K562 (cell line): ENCODE data around the gene TAS2R42. TPM values are rescaled to one million over a fixed set of nuclear protein-coding genes. Genes with fewer than 3 reads are reported as not detected.

Source experiments
- CBX2 ChIP-seq: fragments of 200-600 bp; sonication (generic); IDR thresholded peaks from one replicate; pipeline ENCODE4 v1.6.1; 2012; ENCODE audit warnings: mild to moderate bottlenecking, low read length, inconsistent platforms; ENCODE audit not compliant: insufficient read depth, poor library complexity, severe bottlenecking
- FOXJ3 ChIP-seq: sonication (generic); formaldehyde crosslinking; IDR thresholded peaks from 2 replicates; pipeline ENCODE4 v1.4.0; 2020; ENCODE audit warnings: mild to moderate bottlenecking, missing genetic modification reagents
- NFE2 ChIP-seq: IDR thresholded peaks from 2 replicates; pipeline ENCODE4 v1.6.1; 2014; ENCODE audit warnings: antibody characterized with exemption, low read depth
- NFRKB ChIP-seq: fragments of 450-650 bp; IDR thresholded peaks from 2 replicates; pipeline ENCODE4 v1.6.1; 2016; ENCODE audit warnings: low read depth
- NR2C2 ChIP-seq, 2 experiments: fragments of 200-800 bp in 1 of 2; sonication (Bioruptor generic) in 1 of 2; sonication (generic) in 1 of 2; formaldehyde crosslinking in 1 of 2; IDR thresholded peaks; 2 replicates each; pipeline versions ENCODE4 v1.6.1 to v1.8.0; 2016 to 2022; ENCODE audit warnings: mild to moderate bottlenecking in 1 of 2, missing compliant biosample characterization in 1 of 2, missing genetic modification characterization in 1 of 2, missing genetic modification reagents in 1 of 2
- SNRNP70 ChIP-seq: fragments of 200-400 bp; formaldehyde crosslinking; optimal IDR thresholded peaks from 2 replicates; pipeline ENCODE3; 2017; ENCODE audit warnings: low read depth, low read length
- SRSF1 ChIP-seq: fragments of 200-400 bp; formaldehyde crosslinking; IDR thresholded peaks from 2 replicates; pipeline ENCODE4 v1.6.1; 2017; ENCODE audit warnings: mild to moderate bottlenecking, low read depth, low read length, moderate library complexity
- ZBTB7A ChIP-seq: IDR thresholded peaks from 2 replicates; pipeline ENCODE4 v1.6.1; 2011; ENCODE audit warnings: low read depth, mild to moderate bottlenecking, low read length, moderate library complexity, borderline replicate concordance; ENCODE audit not compliant: control insufficient read depth
- ZNF143 ChIP-seq: sonication (generic); formaldehyde crosslinking; IDR thresholded peaks from 2 replicates; pipeline ENCODE4 v1.9.0; 2022; ENCODE audit warnings: mild to moderate bottlenecking, missing genetic modification reagents
- polyA plus RNA-seq, 8 experiments: library from polyadenylated mRNA; depleted of rRNA in 4 of 8; stranded (reverse) in 5 of 8; unstranded in 3 of 8; fragments of >200 nt; fragmentation: Nextera tagmentation in 2 of 8; fragmentation: Illumina TruSeq in 1 of 8; extraction: Ambion mirVana in 2 of 8; extraction: Trizol in 1 of 8; gene quantifications; 2 replicates each; pipeline versions ENCODE4 v1.2.1 to v1.2.3, GENCODE V29; 2011 to 2014; ENCODE audit warnings: inconsistent platforms in 1 of 8, missing spikeins in 1 of 8
- total RNA-seq, 7 experiments: library from RNA; depleted of rRNA in 6 of 7; stranded (reverse); fragments of >200 nt in 6 of 7; fragmentation: Illumina TruSeq in 2 of 7; extraction: Trizol in 2 of 7; gene quantifications; 2 replicates each; pipeline versions ENCODE4 v1.2.1 to v1.2.3, GENCODE V29; 2011 to 2021; ENCODE audit warnings: low replicate concordance in 1 of 7
- TF ChIP-seq, protein P1 (sequence below), 3 experiments: IDR thresholded peaks in 2 of 3; conservative IDR thresholded peaks in 1 of 3; 2 replicates each; pipeline ENCODE4 v1.5.1; 2011 to 2012; ENCODE audit warnings: low read length in 3 of 3, mild to moderate bottlenecking in 3 of 3, control low read depth in 2 of 3, improper control_type of control experiment in 1 of 3, inconsistent platforms in 1 of 3, low read depth in 1 of 3, mixed read lengths in 1 of 3, moderate library complexity in 1 of 3; ENCODE audit not compliant: insufficient read depth in 2 of 3
- TF ChIP-seq, protein P2 (sequence below), 2 experiments: fragments of 150-350 bp in 1 of 2; IDR thresholded peaks; 2 replicates each; pipeline ENCODE4 v1.6.1; 2012 to 2016; ENCODE audit warnings: low read depth in 2 of 2, low read length in 2 of 2, mild to moderate bottlenecking in 1 of 2, moderate library complexity in 1 of 2
- TF ChIP-seq, protein P3 (sequence below): fragments of 250-450 bp; sonication (Bioruptor Pico); IDR thresholded peaks from 2 replicates; pipeline ENCODE4 v1.4.0; 2020; ENCODE audit warnings: mild to moderate bottlenecking

Gene TAS2R42
- total and polyA plus RNA-seq, 9 of the 15 experiments (the other 6 are each of a cell fraction or from before 2014, with no cell fraction given), result not detected

DNA sequence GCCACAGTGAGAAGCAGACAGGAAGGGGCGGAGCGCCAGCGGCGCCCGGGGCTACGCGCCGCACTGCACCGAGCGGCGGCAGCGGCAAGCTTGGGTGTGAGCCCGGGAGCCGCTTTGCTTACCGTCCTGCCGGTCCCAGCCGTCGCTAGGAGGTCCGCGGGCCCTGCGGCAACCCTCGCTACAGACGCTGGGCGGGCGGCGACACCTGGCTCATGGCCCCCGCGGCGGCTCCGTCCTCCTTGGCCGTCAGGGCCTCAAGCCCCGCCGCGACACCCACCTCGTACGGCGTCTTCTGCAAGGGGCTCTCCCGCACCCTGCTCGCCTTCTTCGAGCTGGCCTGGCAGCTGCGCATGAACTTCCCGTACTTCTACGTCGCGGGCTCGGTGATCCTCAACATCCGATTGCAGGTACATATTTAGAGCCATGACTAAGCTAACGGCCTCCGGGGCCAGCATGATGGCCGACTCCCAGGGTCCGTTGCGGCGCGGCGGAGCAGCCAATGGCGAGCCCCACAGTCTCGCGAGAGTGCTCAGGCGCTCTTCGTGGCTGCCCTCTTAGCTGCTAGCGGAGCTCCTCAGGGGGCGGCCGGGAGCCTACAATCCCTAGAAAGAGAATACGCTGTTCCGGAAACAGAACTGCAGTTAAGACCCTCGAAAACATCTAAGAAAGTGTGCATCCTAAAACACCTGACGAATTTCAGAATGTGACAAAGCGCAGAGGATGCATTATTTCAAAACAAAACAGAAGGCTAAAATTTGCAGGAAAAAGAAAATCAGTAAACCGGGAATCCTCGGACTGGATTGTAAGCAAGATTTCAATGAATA lies 15.4 kb downstream of the TAS2R42 start, which contains the start of gene SMIM10L1 (continued):
- TF ChIP-seq, protein P1, sequence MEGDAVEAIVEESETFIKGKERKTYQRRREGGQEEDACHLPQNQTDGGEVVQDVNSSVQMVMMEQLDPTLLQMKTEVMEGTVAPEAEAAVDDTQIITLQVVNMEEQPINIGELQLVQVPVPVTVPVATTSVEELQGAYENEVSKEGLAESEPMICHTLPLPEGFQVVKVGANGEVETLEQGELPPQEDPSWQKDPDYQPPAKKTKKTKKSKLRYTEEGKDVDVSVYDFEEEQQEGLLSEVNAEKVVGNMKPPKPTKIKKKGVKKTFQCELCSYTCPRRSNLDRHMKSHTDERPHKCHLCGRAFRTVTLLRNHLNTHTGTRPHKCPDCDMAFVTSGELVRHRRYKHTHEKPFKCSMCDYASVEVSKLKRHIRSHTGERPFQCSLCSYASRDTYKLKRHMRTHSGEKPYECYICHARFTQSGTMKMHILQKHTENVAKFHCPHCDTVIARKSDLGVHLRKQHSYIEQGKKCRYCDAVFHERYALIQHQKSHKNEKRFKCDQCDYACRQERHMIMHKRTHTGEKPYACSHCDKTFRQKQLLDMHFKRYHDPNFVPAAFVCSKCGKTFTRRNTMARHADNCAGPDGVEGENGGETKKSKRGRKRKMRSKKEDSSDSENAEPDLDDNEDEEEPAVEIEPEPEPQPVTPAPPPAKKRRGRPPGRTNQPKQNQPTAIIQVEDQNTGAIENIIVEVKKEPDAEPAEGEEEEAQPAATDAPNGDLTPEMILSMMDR (IDR thresholded peaks at IDR 0.05 in 2 of 3, conservative IDR thresholded peaks at IDR 0.05 in 1 of 3; ENCODE audit: insufficient read depth in 2 of 3, low read depth in 1 of 3, low read length in 3 of 3), result peak in 1 of 3 experiments; percentile 14; a peak in 2 of 6 replicates
- TF ChIP-seq FOXJ3 (CRISPR knock-in tag), result no peak
- peak; percentile 56 for TF ChIP-seq NFE2
- TF ChIP-seq, protein P2, sequence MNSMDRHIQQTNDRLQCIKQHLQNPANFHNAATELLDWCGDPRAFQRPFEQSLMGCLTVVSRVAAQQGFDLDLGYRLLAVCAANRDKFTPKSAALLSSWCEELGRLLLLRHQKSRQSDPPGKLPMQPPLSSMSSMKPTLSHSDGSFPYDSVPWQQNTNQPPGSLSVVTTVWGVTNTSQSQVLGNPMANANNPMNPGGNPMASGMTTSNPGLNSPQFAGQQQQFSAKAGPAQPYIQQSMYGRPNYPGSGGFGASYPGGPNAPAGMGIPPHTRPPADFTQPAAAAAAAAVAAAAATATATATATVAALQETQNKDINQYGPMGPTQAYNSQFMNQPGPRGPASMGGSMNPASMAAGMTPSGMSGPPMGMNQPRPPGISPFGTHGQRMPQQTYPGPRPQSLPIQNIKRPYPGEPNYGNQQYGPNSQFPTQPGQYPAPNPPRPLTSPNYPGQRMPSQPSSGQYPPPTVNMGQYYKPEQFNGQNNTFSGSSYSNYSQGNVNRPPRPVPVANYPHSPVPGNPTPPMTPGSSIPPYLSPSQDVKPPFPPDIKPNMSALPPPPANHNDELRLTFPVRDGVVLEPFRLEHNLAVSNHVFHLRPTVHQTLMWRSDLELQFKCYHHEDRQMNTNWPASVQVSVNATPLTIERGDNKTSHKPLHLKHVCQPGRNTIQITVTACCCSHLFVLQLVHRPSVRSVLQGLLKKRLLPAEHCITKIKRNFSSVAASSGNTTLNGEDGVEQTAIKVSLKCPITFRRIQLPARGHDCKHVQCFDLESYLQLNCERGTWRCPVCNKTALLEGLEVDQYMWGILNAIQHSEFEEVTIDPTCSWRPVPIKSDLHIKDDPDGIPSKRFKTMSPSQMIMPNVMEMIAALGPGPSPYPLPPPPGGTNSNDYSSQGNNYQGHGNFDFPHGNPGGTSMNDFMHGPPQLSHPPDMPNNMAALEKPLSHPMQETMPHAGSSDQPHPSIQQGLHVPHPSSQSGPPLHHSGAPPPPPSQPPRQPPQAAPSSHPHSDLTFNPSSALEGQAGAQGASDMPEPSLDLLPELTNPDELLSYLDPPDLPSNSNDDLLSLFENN (IDR thresholded peaks at IDR 0.05; ENCODE audit: low read depth in 2 of 2, low read length in 2 of 2), result 0 out of 4 replicates have a peak, but pooled peaks of 1 of the 2 experiments have one; percentile 14
- no peak for TF ChIP-seq CBX2
- peak; percentile 74 for TF ChIP-seq ZNF143 (CRISPR knock-in tag)
- TF ChIP-seq NR2C2 (CRISPR knock-in tag; IDR thresholded peaks at IDR 0.05), result peak; percentile 27; the same call in 1 of the 2 replicates
- TF ChIP-seq NR2C2 (tag; IDR thresholded peaks at IDR 0.05), result peak; percentile 38; the same call in 1 of the 2 replicates
- TF ChIP-seq SNRNP70, result no peak
- TF ChIP-seq, protein P3, sequence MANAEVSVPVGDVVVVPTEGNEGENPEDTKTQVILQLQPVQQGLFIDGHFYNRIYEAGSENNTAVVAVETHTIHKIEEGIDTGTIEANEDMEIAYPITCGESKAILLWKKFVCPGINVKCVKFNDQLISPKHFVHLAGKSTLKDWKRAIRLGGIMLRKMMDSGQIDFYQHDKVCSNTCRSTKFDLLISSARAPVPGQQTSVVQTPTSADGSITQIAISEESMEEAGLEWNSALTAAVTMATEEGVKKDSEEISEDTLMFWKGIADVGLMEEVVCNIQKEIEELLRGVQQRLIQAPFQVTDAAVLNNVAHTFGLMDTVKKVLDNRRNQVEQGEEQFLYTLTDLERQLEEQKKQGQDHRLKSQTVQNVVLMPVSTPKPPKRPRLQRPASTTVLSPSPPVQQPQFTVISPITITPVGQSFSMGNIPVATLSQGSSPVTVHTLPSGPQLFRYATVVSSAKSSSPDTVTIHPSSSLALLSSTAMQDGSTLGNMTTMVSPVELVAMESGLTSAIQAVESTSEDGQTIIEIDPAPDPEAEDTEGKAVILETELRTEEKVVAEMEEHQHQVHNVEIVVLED (CRISPR knock-in tag), result no peak
- peak; percentile 29; the same call in 1 of the 2 replicates for TF ChIP-seq ZBTB7A
- TF ChIP-seq SRSF1, result no peak
- TF ChIP-seq NFRKB, result peak; percentile 87
